PFSK-1 (cell line): ENCODE results near the gene ZEB2.

Source experiments
- POLR2AphosphoS5 ChIP-seq: IDR thresholded peaks from 2 replicates; pipeline ENCODE4 v1.6.1; 2012; ENCODE audit warnings: low read depth, mild to moderate bottlenecking, control low read depth, low read length, moderate library complexity
- REST ChIP-seq, 2 experiments: IDR thresholded peaks; 2 replicates each; pipeline versions ENCODE4 v1.6.1 to v1.8.0; 2011 to 2012; ENCODE audit warnings: low read depth in 2 of 2, low read length in 2 of 2, control low read depth in 1 of 2, inconsistent platforms in 1 of 2, mild to moderate bottlenecking in 1 of 2, moderate library complexity in 1 of 2; ENCODE audit not compliant: insufficient read depth in 1 of 2
- SIN3A ChIP-seq: IDR thresholded peaks from 2 replicates; pipeline ENCODE4 v1.6.1; 2012; ENCODE audit warnings: mild to moderate bottlenecking, low read length, moderate library complexity, borderline replicate concordance; ENCODE audit not compliant: insufficient read depth
- TAF1 ChIP-seq: IDR thresholded peaks from 2 replicates; pipeline ENCODE4 v1.6.1; 2012; ENCODE audit warnings: low read length, control low read depth, borderline replicate concordance; ENCODE audit not compliant: insufficient read depth

- TF ChIP-seq POLR2AphosphoS5 (no peak), TAF1 (no peak), SIN3A (no peak), REST (IDR thresholded peaks at IDR 0.05; ENCODE audit: insufficient read depth in 1 of 2, low read depth in 2 of 2, low read length in 2 of 2) (no peak)
Observed at GRCh38 chr2:144414324-144414845, 105.5 kb downstream of the ZEB2 start.
